ENCODE data around the gene PDHX.

The PDHX gene

GRCh38 chr11:34996958-34997357 is 80.5 kb downstream of the PDHX start:
- no peak for DNase-seq

- no peak for DNase-seq
Measured at GRCh38 chr11:34997952-34998528, 81.6 kb downstream of the PDHX start.

GRCh38 chr11:34999453-34999852 is 83.0 kb downstream of the PDHX start:
- DNase-seq, result no peak

- no peak for DNase-seq
Measured at GRCh38 chr11:35003186-35003585, 86.8 kb downstream of the PDHX start.

- no peak for DNase-seq
Measured at GRCh38 chr11:35003658-35004057, 87.2 kb downstream of the PDHX start.

GRCh38 chr11:35005141-35005780 is 88.8 kb downstream of the PDHX start:
- DNase-seq, result no peak

GRCh38 chr11:35006389-35007128 is 90.1 kb downstream of the PDHX start:
- DNase-seq, result no peak

GRCh38 chr11:35007277-35007676 is 90.9 kb downstream of the PDHX start:
- DNase-seq, result no peak

GRCh38 chr11:35009191-35009943 is 92.9 kb downstream of the PDHX start:
- no peak for DNase-seq

GRCh38 chr11:35009944-35010342 is 93.5 kb downstream of the PDHX start:
- DNase-seq, result peak; percentile 21

- DNase-seq, result no peak
Measured at GRCh38 chr11:35010654-35011053, 94.2 kb downstream of the PDHX start.

- no peak for DNase-seq
Measured at GRCh38 chr11:35011389-35011788, 95.0 kb downstream of the PDHX start.

GRCh38 chr11:35011944-35012343 is 95.5 kb downstream of the PDHX start:
- no peak for DNase-seq

GRCh38 chr11:35012467-35013191 is 96.2 kb downstream of the PDHX start:
- DNase-seq, result no peak

- DNase-seq, result no peak
Measured at GRCh38 chr11:35013514-35014233, 97.3 kb downstream of the PDHX start.

- DNase-seq, result no peak
Measured at GRCh38 chr11:35014346-35014745, 97.9 kb downstream of the PDHX start.

- DNase-seq, result no peak
Measured at GRCh38 chr11:35015621-35016387, 99.4 kb downstream of the PDHX start.

GRCh38 chr11:35016916-35017315 is 100.5 kb downstream of the PDHX start:
- no peak for DNase-seq

GRCh38 chr11:35017528-35018342 is 101.3 kb downstream of the PDHX start:
- DNase-seq, result no peak

GRCh38 chr11:35021589-35021988 is 105.2 kb downstream of the PDHX start:
- no peak for DNase-seq
